Fibroblast of lung (primary cell): Measurements from ENCODE around the gene NAT16. TPM values are rescaled to one million over a fixed set of nuclear protein-coding genes. Genes with fewer than 3 reads are reported as not detected.

ENCODE experiments used
- DNase-seq, 2 donors: peaks; one replicate each; pipeline versions ENCODE4 v3.0.0 to v3.0.0-alpha.2; 2010; ENCODE audit warnings: low read depth in 2 of 2
- H2AFZ ChIP-seq: 2 replicates; pipeline ENCODE4 v1.5.1; 2012; ENCODE audit warnings: low read length, control low read depth, inconsistent platforms
- H3K27ac ChIP-seq: 2 replicates; pipeline ENCODE4 v1.5.1; 2011; ENCODE audit warnings: low read length, control low read depth; ENCODE audit not compliant: insufficient read depth
- H3K27me3 ChIP-seq: 2 replicates; pipeline ENCODE4 v1.5.1; 2011; ENCODE audit warnings: mild to moderate bottlenecking, low read length; ENCODE audit not compliant: control insufficient read depth, insufficient read depth
- H3K36me3 ChIP-seq: 2 replicates; pipeline ENCODE4 v1.5.1; 2011; ENCODE audit warnings: low read length; ENCODE audit not compliant: control insufficient read depth, insufficient read depth
- H3K4me1 ChIP-seq: 2 replicates; pipeline ENCODE4 v1.5.1; 2011; ENCODE audit warnings: low read length; ENCODE audit not compliant: control insufficient read depth, insufficient read depth; ENCODE audit errors: extremely low read depth
- H3K4me2 ChIP-seq: 2 replicates; pipeline ENCODE4 v1.5.1; 2011; ENCODE audit warnings: low read length, control low read depth; ENCODE audit not compliant: insufficient read depth; ENCODE audit errors: extremely low read depth
- H3K4me3 ChIP-seq, 4 experiments: fragments of 200-600 bp in 1 of 4; sonication (generic) in 1 of 4; replicated peaks in 1 of 4; 2 replicates each; pipeline ENCODE4 v1.5.1; 2011 to 2016; ENCODE audit warnings: low read length in 4 of 4, low read depth in 3 of 4, mild to moderate bottlenecking in 3 of 4, control low read depth in 2 of 4, inconsistent platforms in 1 of 4, mixed read lengths in 1 of 4; ENCODE audit not compliant: insufficient read depth in 1 of 4; ENCODE audit errors: control extremely low read depth in 1 of 4
- H3K79me2 ChIP-seq: 2 replicates; pipeline ENCODE4 v1.5.1; 2012; ENCODE audit warnings: mild to moderate bottlenecking, low read length, inconsistent platforms; ENCODE audit not compliant: control insufficient read depth, insufficient read depth
- H3K9ac ChIP-seq: 2 replicates; pipeline ENCODE4 v1.5.1; 2011; ENCODE audit warnings: mild to moderate bottlenecking, low read length, control low read depth; ENCODE audit not compliant: insufficient read depth
- H3K9me3 ChIP-seq: 2 replicates; pipeline ENCODE4 v1.5.1; 2012; ENCODE audit warnings: low read depth, low read length; ENCODE audit not compliant: control insufficient read depth, insufficient read depth
- H4K20me1 ChIP-seq: 2 replicates; pipeline ENCODE4 v1.5.1; 2011; ENCODE audit warnings: low read length; ENCODE audit not compliant: control insufficient read depth, insufficient read depth; ENCODE audit errors: extremely low read depth
- CTCF ChIP-seq, 2 donors: IDR thresholded peaks in 1 of 2; conservative IDR thresholded peaks in 1 of 2; 1 replicate in 1 of 2; 2 replicates in 1 of 2; pipeline ENCODE4 v1.5.1; 2011 to 2012; ENCODE audit warnings: low read length in 2 of 2, control low read depth in 1 of 2, inconsistent platforms in 1 of 2, low read depth in 1 of 2, mild to moderate bottlenecking in 1 of 2
- EZH2 ChIP-seq: IDR thresholded peaks from 2 replicates; pipeline ENCODE4 v1.5.1; 2012; ENCODE audit warnings: low read length, control low read depth, mild to moderate bottlenecking; ENCODE audit errors: missing control alignments
- polyA plus RNA-seq, 2 donors: library from polyadenylated mRNA; depleted of rRNA in 1 of 2; stranded (reverse) in 1 of 2; unstranded in 1 of 2; fragments of >200 nt; gene quantifications; 2 replicates each; pipeline ENCODE4 v1.2.1, GENCODE V29; 2011 to 2012; ENCODE audit warnings: missing spikeins in 1 of 2
- total RNA-seq: library from RNA; depleted of rRNA; stranded (reverse); fragments of >200 nt; gene quantifications from 2 replicates; pipeline ENCODE4 v1.2.1, GENCODE V29; 2014

Gene NAT16
- total and polyA plus RNA-seq, 2 donors (not counting 1 experiment from before 2014, with no cell fraction given): not detected

DNA sequence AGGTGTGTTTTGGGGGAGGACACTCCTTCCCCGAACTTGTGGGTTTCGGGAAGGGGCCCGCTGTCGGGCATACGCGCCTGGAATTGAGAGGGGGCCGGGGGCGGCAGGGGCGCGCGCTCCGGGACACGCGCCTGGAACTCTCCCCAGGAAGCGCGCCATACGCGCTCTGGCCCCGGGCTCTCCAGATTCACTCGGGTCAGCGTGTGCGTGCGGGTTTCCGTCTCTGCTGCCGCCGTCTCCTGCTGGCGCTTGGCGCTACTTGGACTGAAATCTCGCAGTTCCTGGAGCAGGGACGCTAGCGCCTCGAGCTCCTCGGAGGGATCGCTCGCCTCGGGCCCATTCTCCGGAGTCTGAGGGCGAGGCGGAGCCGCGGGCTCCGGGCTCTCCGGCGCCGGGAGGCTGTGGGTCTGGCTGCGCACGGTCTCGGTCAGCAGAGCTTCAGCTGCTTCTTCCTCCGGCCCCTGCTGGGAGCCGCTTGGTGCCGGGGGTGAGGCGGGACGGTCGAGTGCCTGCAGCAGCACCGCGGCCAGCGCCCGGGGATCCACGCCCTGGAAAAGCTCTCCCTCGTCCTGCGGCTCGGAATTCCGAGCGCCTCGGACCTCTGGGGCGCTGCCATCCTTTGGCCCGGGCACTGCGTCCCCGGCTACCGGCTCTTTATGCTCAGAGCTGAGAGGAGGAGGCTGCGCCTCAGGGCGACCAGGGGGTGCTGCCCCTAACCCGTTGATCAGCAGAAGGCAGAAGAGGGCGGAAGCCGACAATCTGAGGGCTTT lies 15.8 kb downstream of the NAT16 start:
- Histone ChIP-seq H3K4me3 (peak overlapping the region in 2 of 4 experiments; percentile 9 to 23), H2AFZ (no peak overlapping the region), H4K20me1 (peaks cover 2% of the 10 kb centered on the region), H3K27ac (no peak overlapping the region), H3K9me3 (no peaks in the 10 kb centered on the region), H3K36me3 (peaks cover 7% of the 10 kb centered on the region), H3K27me3 (peaks cover 28% of the 10 kb centered on the region), H3K9ac (no peak overlapping the region), H3K4me1 (peaks cover 16% of the 10 kb centered on the region), H3K4me2 (peak overlapping the region; percentile 85), H3K79me2 (no peaks in the 10 kb centered on the region)
- DNase-seq: peak; percentile 61 to 73
- TF ChIP-seq CTCF (conservative IDR thresholded peaks at IDR 0.05 in 1 of 2, IDR thresholded peaks at IDR 0.05 in 1 of 2; ENCODE audit: low read depth in 1 of 2, low read length in 2 of 2) (no peak), EZH2 (peak; percentile 85)

DNA sequence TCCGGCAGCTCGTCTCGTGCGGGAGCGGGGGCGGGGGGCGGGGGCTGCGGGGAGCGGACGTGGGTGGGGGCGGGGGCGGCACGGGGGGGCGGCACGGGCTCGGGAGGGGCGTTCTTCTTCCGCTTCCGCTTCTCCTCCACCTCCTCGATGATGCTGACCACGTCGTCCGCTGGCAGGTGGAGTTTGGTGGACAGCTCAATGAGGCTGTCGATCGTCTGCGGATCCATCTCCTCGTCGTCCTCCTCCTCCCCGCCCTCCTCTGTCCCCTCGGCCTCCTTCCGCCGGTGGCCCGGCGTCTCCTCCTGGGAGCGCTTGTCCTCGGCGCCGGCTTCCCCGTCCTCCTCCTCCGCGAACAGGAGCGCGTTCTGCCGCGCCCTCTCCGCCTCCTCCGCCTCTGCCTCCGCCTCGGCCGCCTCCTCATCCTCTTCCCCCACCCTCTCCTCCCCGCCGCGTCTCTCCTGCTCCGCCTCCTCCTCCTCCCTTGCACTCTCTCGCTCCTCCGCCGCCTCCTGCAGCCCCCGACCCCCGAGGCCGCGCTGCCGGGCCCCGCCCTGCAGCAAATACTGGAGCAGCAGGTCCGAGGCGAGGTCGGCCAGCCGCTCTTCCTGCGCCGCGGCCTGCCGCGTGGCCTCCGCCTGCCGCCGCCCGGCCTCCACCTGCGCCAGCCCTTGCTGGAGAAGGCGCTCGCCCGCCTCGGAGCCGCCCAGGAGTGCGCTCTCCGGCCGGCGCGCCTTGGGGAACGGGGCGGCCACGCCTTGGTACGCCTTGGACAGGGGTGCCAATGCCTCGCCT lies 16.6 kb downstream of the NAT16 start:
- Histone ChIP-seq H3K27ac (no peak overlapping the region), H4K20me1 (peaks cover 2% of the 10 kb centered on the region), H3K4me2 (peak overlapping the region; percentile 85), H3K4me3 (peak overlapping the region in 3 of 4 experiments; percentile 12 to 49 (median 29)), H3K9ac (no peak overlapping the region), H3K9me3 (no peaks in the 10 kb centered on the region), H3K36me3 (peaks cover 13% of the 10 kb centered on the region), H3K27me3 (peaks cover 27% of the 10 kb centered on the region), H3K4me1 (peaks cover 11% of the 10 kb centered on the region), H3K79me2 (no peaks in the 10 kb centered on the region), H2AFZ (no peak overlapping the region)
- TF ChIP-seq EZH2: peak; percentile 65
- TF ChIP-seq CTCF (conservative IDR thresholded peaks at IDR 0.05 in 1 of 2, IDR thresholded peaks at IDR 0.05 in 1 of 2; ENCODE audit: low read depth in 1 of 2, low read length in 2 of 2): no peak
- no peak for DNase-seq

DNA sequence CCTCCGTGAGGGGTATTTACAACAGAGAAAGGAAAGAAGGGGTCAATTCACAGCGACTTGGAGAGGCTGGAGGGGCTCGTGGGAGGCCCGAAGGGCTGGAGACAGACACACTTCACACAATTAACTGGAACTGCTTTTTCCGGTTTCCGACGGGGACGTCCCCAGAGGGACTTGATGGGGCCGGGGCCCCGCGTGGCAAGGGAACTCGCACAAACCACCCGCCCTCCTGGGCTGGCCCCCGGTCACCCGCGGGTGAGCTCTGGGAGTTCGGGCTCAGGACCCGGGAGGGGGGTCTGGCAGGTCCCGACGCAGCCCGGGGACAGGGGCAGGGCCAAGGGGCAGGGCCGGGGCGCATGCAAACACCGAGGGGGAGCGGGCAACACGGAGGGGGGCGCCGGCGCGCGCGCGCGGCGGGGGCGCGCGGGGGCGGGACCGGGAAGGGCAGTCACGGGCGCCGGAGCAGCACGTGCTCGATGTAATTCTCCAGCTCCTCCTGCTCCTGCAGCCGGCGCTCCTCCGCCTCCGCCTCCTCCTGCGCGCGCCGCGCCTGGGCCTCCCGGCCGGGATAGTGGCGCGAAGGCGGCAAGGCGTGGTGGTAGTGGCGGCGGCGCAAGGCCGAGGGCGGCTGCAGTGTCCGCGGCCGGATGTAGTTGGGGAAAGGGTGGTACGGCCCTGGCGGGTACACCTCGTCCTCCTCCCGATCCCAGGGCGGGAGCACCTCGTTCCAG lies 17.4 kb downstream of the NAT16 start:
- Histone ChIP-seq H3K4me2 (peak overlapping the region; percentile 64), H3K79me2 (no peaks in the 10 kb centered on the region), H3K4me1 (peaks cover 11% of the 10 kb centered on the region), H3K27me3 (peaks cover 21% of the 10 kb centered on the region), H2AFZ (no peak overlapping the region), H3K9me3 (no peaks in the 10 kb centered on the region), H3K27ac (no peak overlapping the region), H3K4me3 (peak overlapping the region in 1 of 4 experiments; percentile 40), H4K20me1 (no peaks in the 10 kb centered on the region), H3K36me3 (peaks cover 13% of the 10 kb centered on the region), H3K9ac (peak overlapping the region; percentile 16)
- peak; percentile 51 to 55 for DNase-seq
- TF ChIP-seq CTCF (conservative IDR thresholded peaks at IDR 0.05 in 1 of 2, IDR thresholded peaks at IDR 0.05 in 1 of 2; ENCODE audit: low read depth in 1 of 2, low read length in 2 of 2) (no peak), EZH2 (no peak)
